Putamen (tissue), 1 donor: ENCODE data around the gene TWIST1.

Source experiments
- DNase-seq: peaks from one replicate; pipeline ENCODE4 v3.0.0-alpha.2; 2016; ENCODE audit warnings: low spot score

The TWIST1 gene

GRCh38 chr7:19094598-19095352 lies 22.7 kb downstream of the TWIST1 start:
- no peak for DNase-seq

GRCh38 chr7:19094138-19094537 lies 23.3 kb downstream of the TWIST1 start:
- DNase-seq: no peak

GRCh38 chr7:19091550-19092200 lies 25.8 kb downstream of the TWIST1 start:
- no peak for DNase-seq

GRCh38 chr7:19090526-19090925 lies 26.9 kb downstream of the TWIST1 start:
- DNase-seq: no peak

GRCh38 chr7:19089797-19090196 lies 27.6 kb downstream of the TWIST1 start:
- DNase-seq: no peak

GRCh38 chr7:19089378-19089777 lies 28.1 kb downstream of the TWIST1 start:
- DNase-seq: no peak

GRCh38 chr7:19080093-19080492 lies 37.3 kb downstream of the TWIST1 start:
- DNase-seq: no peak

GRCh38 chr7:19079066-19079465 lies 38.4 kb downstream of the TWIST1 start:
- DNase-seq: no peak

GRCh38 chr7:19069842-19070241 lies 47.6 kb downstream of the TWIST1 start:
- DNase-seq: no peak

GRCh38 chr7:19066170-19066569 lies 51.3 kb downstream of the TWIST1 start:
- no peak for DNase-seq
